ENCODE data around the gene TBX6. TPM values are rescaled to one million over a fixed set of nuclear protein-coding genes. Genes with fewer than 3 reads are reported as not detected.

TBX6 gene
- total RNA-seq, 1 experiment from 2014 or later, result 5.1 TPM

- TF ChIP-seq ZNF281 (CRISPR knock-in tag; IDR thresholded peaks at IDR 0.05) (peak; percentile 22; the same call in 1 of the 2 replicates), CREM (CRISPR knock-in tag; IDR thresholded peaks at IDR 0.05) (no peak), TCF7 (CRISPR knock-in tag; IDR thresholded peaks at IDR 0.05; ENCODE audit: low read depth) (no peak), SMAD3 (CRISPR knock-in tag; IDR thresholded peaks at IDR 0.05; ENCODE audit: borderline replicate concordance) (no peak), PRDM15 (CRISPR knock-in tag; IDR thresholded peaks at IDR 0.05) (peak; percentile 32; the same call in 1 of the 2 replicates), FOXK1 (CRISPR knock-in tag; IDR thresholded peaks at IDR 0.05) (peak; percentile 53; the same call in 1 of the 2 replicates), ZNF416 (CRISPR knock-in tag; IDR thresholded peaks at IDR 0.05) (no peak; the same call in 1 of the 2 replicates), ZNF532 (CRISPR knock-in tag; IDR thresholded peaks at IDR 0.05; ENCODE audit: borderline replicate concordance) (no peak), SP1 (CRISPR knock-in tag; conservative IDR thresholded peaks at IDR 0.05) (peak; percentile 16; the same call in 1 of the 2 replicates), AR (CRISPR knock-in tag; IDR thresholded peaks at IDR 0.05) (no peak), TEAD1 (CRISPR knock-in tag; IDR thresholded peaks at IDR 0.05) (no peak; the same call in 1 of the 2 replicates), GRHL2 (CRISPR knock-in tag; IDR thresholded peaks at IDR 0.05; ENCODE audit: insufficient replicate concordance, severe bottlenecking) (no peak), FOXJ3 (CRISPR knock-in tag; IDR thresholded peaks at IDR 0.05; ENCODE audit: borderline replicate concordance) (no peak), USF2 (CRISPR knock-in tag; IDR thresholded peaks at IDR 0.05) (0 out of 2 replicates have a peak, but pooled peaks have one; percentile 57), ERG (CRISPR knock-in tag; IDR thresholded peaks at IDR 0.05) (no peak), KAT7 (CRISPR knock-in tag; IDR thresholded peaks at IDR 0.05; ENCODE audit: borderline replicate concordance) (0 out of 2 replicates have a peak, but pooled peaks have one; percentile 2), MYBL2 (CRISPR knock-in tag; IDR thresholded peaks at IDR 0.05) (no peak), NR2C2 (CRISPR knock-in tag; IDR thresholded peaks at IDR 0.05) (peak; percentile 36; the same call in 1 of the 2 replicates), IRF2 (CRISPR knock-in tag; IDR thresholded peaks at IDR 0.05; ENCODE audit: borderline replicate concordance, low read depth) (no peak)
These were observed at the start of gene TBX6 (continued) for GRCh38 chr16:30091474-30092372.

Data from WTC11 (cell line).